HEK293 (cell line): ENCODE results near the gene GADD45GIP1.

Experiments
- BCL11B ChIP-seq: fragments of 450-650 bp; formaldehyde crosslinking; IDR thresholded peaks from 2 replicates; pipeline ENCODE4 v1.5.1; 2016; ENCODE audit warnings: low read depth, missing biosample characterization, missing genetic modification characterization
- KLF10 ChIP-seq: fragments of 450-650 bp; IDR thresholded peaks from 2 replicates; pipeline ENCODE4 v1.5.1; 2018; ENCODE audit warnings: missing biosample characterization, mild to moderate bottlenecking, missing genetic modification characterization
- PRDM1 ChIP-seq: fragments of 450-650 bp; formaldehyde crosslinking; IDR thresholded peaks from 2 replicates; pipeline ENCODE4; 2016; ENCODE audit warnings: missing biosample characterization, missing genetic modification characterization
- SALL2 ChIP-seq: fragments of 450-650 bp; formaldehyde crosslinking; IDR thresholded peaks from 2 replicates; pipeline ENCODE4 v1.5.0; 2017; ENCODE audit warnings: missing biosample characterization, mild to moderate bottlenecking, missing genetic modification characterization, borderline replicate concordance
- ZFHX2 ChIP-seq: fragments of 450-650 bp; formaldehyde crosslinking; conservative IDR thresholded peaks from 2 replicates; pipeline ENCODE4 v1.5.1; 2016; ENCODE audit warnings: missing biosample characterization, missing genetic modification characterization
- ZFP69B ChIP-seq: fragments of 450-650 bp; formaldehyde crosslinking; IDR thresholded peaks from 2 replicates; pipeline ENCODE4 v1.5.1; 2016; ENCODE audit warnings: missing biosample characterization, missing genetic modification characterization
- ZNF138 ChIP-seq: fragments of 450-650 bp; formaldehyde crosslinking; IDR thresholded peaks from 2 replicates; pipeline ENCODE4 v1.5.1; 2016; ENCODE audit warnings: missing biosample characterization, missing genetic modification characterization, borderline replicate concordance
- ZNF266 ChIP-seq: fragments of 450-650 bp; formaldehyde crosslinking; IDR thresholded peaks from 2 replicates; pipeline ENCODE4 v1.5.1; 2016; ENCODE audit warnings: missing biosample characterization, missing genetic modification characterization, low read depth
- ZNF394 ChIP-seq: fragments of 450-650 bp; formaldehyde crosslinking; IDR thresholded peaks from 2 replicates; pipeline ENCODE4 v1.5.1; 2016; ENCODE audit warnings: missing biosample characterization, missing genetic modification characterization, mild to moderate bottlenecking, moderate library complexity, borderline replicate concordance
- ZNF423 ChIP-seq: fragments of 450-650 bp; formaldehyde crosslinking; IDR thresholded peaks from 2 replicates; pipeline ENCODE4 v1.5.1; 2016; ENCODE audit warnings: missing biosample characterization, missing genetic modification characterization
- ZNF473 ChIP-seq: fragments of 450-650 bp; formaldehyde crosslinking; IDR thresholded peaks from 2 replicates; pipeline ENCODE4 v1.5.1; 2017; ENCODE audit warnings: missing biosample characterization, missing genetic modification characterization
- ZNF501 ChIP-seq: fragments of 450-650 bp; formaldehyde crosslinking; IDR thresholded peaks from 2 replicates; pipeline ENCODE4 v1.5.1; 2016; ENCODE audit warnings: missing biosample characterization, missing genetic modification characterization
- ZNF76 ChIP-seq: fragments of 450-650 bp; formaldehyde crosslinking; IDR thresholded peaks from 2 replicates; pipeline ENCODE4; 2016; ENCODE audit warnings: low read depth, missing biosample characterization, missing genetic modification characterization, borderline replicate concordance
- ZXDB ChIP-seq: fragments of 450-650 bp; formaldehyde crosslinking; IDR thresholded peaks from 2 replicates; pipeline ENCODE4 v1.5.1; 2016; ENCODE audit warnings: missing biosample characterization, missing genetic modification characterization
- TF ChIP-seq, protein P1 (sequence below): fragments of 450-650 bp; formaldehyde crosslinking; conservative IDR thresholded peaks from 2 replicates; pipeline ENCODE4 v1.5.1; 2016; ENCODE audit warnings: low read depth, missing biosample characterization, missing genetic modification characterization
- TF ChIP-seq, protein P2 (sequence below): fragments of 450-650 bp; formaldehyde crosslinking; IDR thresholded peaks from 2 replicates; pipeline ENCODE4 v1.5.1; 2016; ENCODE audit warnings: missing biosample characterization, missing genetic modification characterization
- TF ChIP-seq, protein P3 (sequence below): fragments of 450-650 bp; formaldehyde crosslinking; IDR thresholded peaks from 2 replicates; pipeline ENCODE4 v1.5.1; 2017; ENCODE audit warnings: missing biosample characterization, missing genetic modification characterization
- TF ChIP-seq, protein P4 (sequence below): fragments of 450-650 bp; formaldehyde crosslinking; IDR thresholded peaks from 2 replicates; pipeline ENCODE4 v1.5.1; 2017; ENCODE audit warnings: missing biosample characterization, missing genetic modification characterization
- TF ChIP-seq, protein P5 (sequence below): fragments of 450-650 bp; formaldehyde crosslinking; IDR thresholded peaks from 2 replicates; pipeline ENCODE4 v1.5.1; 2017; ENCODE audit warnings: missing biosample characterization, mild to moderate bottlenecking, missing genetic modification characterization, moderate library complexity
- TF ChIP-seq, protein P6 (sequence below): fragments of 450-650 bp; formaldehyde crosslinking; conservative IDR thresholded peaks from 2 replicates; pipeline ENCODE4 v1.5.1; 2016; ENCODE audit warnings: low read depth, missing biosample characterization, missing genetic modification characterization

GADD45GIP1 gene

DNA sequence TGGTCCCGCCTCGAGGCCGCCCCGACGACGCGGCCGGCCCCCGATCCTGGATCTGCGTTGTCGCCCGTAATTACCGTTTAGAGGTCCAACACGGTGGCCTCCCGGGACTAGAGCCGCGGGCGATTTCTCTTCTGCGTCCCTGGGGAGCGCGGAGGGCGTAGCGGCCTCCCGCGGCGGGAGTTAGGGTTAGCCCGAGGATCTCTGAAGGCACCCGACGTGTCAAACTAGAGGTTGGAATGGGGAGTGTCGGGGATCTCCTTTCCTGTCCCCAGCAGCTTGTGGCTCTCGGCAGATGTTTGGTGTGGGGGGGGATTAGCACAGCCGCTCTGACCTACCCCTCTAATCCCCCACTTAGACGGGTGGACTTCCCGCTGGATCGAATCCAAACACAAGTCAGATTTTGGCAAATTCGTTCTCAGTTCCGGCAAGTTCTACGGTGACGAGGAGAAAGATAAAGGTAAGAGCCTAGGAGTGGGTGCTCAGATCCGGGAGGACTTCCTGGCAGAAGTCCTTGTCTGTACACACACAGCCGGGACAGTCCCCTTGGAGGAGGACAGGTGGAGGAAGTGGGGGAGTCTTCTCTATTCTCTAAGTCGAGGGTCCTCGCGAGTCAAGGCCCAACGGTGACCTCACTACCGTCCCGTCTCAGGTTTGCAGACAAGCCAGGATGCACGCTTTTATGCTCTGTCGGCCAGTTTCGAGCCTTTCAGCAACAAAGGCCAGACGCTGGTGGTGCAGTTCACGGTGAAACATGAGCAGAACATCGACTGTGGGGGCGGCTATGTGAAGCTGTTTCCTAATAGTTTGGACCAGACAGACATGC lies 18.0 kb downstream of the GADD45GIP1 start (continued):
- TF ChIP-seq, protein P1, sequence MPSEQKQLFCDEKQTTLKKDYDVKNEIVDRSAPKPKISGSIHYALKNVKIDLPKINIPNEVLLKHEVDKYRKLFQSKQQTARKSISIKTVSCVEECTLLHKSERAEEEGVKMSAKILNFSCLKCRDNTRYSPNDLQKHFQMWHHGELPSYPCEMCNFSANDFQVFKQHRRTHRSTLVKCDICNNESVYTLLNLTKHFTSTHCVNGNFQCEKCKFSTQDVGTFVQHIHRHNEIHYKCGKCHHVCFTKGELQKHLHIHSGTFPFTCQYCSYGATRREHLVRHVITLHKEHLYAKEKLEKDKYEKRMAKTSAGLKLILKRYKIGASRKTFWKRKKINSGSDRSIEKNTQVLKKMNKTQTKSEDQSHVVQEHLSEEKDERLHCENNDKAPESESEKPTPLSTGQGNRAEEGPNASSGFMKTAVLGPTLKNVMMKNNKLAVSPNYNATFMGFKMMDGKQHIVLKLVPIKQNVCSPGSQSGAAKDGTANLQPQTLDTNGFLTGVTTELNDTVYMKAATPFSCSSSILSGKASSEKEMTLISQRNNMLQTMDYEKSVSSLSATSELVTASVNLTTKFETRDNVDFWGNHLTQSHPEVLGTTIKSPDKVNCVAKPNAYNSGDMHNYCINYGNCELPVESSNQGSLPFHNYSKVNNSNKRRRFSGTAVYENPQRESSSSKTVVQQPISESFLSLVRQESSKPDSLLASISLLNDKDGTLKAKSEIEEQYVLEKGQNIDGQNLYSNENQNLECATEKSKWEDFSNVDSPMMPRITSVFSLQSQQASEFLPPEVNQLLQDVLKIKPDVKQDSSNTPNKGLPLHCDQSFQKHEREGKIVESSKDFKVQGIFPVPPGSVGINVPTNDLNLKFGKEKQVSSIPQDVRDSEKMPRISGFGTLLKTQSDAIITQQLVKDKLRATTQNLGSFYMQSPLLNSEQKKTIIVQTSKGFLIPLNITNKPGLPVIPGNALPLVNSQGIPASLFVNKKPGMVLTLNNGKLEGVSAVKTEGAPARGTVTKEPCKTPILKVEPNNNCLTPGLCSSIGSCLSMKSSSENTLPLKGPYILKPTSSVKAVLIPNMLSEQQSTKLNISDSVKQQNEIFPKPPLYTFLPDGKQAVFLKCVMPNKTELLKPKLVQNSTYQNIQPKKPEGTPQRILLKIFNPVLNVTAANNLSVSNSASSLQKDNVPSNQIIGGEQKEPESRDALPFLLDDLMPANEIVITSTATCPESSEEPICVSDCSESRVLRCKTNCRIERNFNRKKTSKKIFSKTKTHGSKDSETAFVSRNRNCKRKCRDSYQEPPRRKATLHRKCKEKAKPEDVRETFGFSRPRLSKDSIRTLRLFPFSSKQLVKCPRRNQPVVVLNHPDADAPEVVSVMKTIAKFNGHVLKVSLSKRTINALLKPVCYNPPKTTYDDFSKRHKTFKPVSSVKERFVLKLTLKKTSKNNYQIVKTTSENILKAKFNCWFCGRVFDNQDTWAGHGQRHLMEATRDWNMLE (tag by site-specific recombination) = no peak
- TF ChIP-seq, protein P2, sequence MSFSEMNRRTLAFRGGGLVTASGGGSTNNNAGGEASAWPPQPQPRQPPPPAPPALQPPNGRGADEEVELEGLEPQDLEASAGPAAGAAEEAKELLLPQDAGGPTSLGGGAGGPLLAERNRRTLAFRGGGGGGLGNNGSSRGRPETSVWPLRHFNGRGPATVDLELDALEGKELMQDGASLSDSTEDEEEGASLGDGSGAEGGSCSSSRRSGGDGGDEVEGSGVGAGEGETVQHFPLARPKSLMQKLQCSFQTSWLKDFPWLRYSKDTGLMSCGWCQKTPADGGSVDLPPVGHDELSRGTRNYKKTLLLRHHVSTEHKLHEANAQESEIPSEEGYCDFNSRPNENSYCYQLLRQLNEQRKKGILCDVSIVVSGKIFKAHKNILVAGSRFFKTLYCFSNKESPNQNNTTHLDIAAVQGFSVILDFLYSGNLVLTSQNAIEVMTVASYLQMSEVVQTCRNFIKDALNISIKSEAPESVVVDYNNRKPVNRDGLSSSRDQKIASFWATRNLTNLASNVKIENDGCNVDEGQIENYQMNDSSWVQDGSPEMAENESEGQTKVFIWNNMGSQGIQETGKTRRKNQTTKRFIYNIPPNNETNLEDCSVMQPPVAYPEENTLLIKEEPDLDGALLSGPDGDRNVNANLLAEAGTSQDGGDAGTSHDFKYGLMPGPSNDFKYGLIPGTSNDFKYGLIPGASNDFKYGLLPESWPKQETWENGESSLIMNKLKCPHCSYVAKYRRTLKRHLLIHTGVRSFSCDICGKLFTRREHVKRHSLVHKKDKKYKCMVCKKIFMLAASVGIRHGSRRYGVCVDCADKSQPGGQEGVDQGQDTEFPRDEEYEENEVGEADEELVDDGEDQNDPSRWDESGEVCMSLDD (tag by site-specific recombination) = no peak
- TF ChIP-seq SALL2 (tag by site-specific recombination) (no peak), ZNF394 (tag by site-specific recombination) (peak; percentile 37; the same call in 1 of the 2 replicates), ZXDB (tag by site-specific recombination) (no peak; the same call in 1 of the 2 replicates), ZFP69B (tag by site-specific recombination) (no peak), ZNF138 (no peak), KLF10 (no peak), ZNF266 (tag by site-specific recombination) (no peak), ZNF473 (tag by site-specific recombination) (no peak), ZNF423 (tag by site-specific recombination) (no peak), ZNF76 (peak; percentile 55; the same call in 1 of the 2 replicates), BCL11B (no peak), PRDM1 (no peak), ZFHX2 (tag by site-specific recombination) (peak; percentile 49; the same call in 1 of the 2 replicates), ZNF501 (0 out of 2 replicates have a peak, but pooled peaks have one; percentile 5)
- TF ChIP-seq, protein P3, sequence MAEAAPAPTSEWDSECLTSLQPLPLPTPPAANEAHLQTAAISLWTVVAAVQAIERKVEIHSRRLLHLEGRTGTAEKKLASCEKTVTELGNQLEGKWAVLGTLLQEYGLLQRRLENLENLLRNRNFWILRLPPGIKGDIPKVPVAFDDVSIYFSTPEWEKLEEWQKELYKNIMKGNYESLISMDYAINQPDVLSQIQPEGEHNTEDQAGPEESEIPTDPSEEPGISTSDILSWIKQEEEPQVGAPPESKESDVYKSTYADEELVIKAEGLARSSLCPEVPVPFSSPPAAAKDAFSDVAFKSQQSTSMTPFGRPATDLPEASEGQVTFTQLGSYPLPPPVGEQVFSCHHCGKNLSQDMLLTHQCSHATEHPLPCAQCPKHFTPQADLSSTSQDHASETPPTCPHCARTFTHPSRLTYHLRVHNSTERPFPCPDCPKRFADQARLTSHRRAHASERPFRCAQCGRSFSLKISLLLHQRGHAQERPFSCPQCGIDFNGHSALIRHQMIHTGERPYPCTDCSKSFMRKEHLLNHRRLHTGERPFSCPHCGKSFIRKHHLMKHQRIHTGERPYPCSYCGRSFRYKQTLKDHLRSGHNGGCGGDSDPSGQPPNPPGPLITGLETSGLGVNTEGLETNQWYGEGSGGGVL = peak; percentile 38; the same call in 1 of the 2 replicates
- TF ChIP-seq, protein P4, sequence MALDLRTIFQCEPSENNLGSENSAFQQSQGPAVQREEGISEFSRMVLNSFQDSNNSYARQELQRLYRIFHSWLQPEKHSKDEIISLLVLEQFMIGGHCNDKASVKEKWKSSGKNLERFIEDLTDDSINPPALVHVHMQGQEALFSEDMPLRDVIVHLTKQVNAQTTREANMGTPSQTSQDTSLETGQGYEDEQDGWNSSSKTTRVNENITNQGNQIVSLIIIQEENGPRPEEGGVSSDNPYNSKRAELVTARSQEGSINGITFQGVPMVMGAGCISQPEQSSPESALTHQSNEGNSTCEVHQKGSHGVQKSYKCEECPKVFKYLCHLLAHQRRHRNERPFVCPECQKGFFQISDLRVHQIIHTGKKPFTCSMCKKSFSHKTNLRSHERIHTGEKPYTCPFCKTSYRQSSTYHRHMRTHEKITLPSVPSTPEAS (tag by site-specific recombination) = no peak
- TF ChIP-seq, protein P5, sequence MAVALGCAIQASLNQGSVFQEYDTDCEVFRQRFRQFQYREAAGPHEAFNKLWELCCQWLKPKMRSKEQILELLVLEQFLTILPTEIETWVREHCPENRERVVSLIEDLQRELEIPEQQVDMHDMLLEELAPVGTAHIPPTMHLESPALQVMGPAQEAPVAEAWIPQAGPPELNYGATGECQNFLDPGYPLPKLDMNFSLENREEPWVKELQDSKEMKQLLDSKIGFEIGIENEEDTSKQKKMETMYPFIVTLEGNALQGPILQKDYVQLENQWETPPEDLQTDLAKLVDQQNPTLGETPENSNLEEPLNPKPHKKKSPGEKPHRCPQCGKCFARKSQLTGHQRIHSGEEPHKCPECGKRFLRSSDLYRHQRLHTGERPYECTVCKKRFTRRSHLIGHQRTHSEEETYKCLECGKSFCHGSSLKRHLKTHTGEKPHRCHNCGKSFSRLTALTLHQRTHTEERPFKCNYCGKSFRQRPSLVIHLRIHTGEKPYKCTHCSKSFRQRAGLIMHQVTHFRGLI (tag by site-specific recombination) = 0 out of 2 replicates have a peak, but pooled peaks have one; percentile 12
- TF ChIP-seq, protein P6, sequence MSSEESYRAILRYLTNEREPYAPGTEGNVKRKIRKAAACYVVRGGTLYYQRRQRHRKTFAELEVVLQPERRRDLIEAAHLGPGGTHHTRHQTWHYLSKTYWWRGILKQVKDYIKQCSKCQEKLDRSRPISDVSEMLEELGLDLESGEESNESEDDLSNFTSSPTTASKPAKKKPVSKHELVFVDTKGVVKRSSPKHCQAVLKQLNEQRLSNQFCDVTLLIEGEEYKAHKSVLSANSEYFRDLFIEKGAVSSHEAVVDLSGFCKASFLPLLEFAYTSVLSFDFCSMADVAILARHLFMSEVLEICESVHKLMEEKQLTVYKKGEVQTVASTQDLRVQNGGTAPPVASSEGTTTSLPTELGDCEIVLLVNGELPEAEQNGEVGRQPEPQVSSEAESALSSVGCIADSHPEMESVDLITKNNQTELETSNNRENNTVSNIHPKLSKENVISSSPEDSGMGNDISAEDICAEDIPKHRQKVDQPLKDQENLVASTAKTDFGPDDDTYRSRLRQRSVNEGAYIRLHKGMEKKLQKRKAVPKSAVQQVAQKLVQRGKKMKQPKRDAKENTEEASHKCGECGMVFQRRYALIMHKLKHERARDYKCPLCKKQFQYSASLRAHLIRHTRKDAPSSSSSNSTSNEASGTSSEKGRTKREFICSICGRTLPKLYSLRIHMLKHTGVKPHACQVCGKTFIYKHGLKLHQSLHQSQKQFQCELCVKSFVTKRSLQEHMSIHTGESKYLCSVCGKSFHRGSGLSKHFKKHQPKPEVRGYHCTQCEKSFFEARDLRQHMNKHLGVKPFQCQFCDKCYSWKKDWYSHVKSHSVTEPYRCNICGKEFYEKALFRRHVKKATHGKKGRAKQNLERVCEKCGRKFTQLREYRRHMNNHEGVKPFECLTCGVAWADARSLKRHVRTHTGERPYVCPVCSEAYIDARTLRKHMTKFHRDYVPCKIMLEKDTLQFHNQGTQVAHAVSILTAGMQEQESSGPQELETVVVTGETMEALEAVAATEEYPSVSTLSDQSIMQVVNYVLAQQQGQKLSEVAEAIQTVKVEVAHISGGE = no peak; the same call in 1 of the 2 replicates
